HG03039 (cell line): ENCODE data around the gene DNAH14.
"Not testable (repeated sequence)": the region's sequence is repeated elsewhere in the genome, so short reads cannot be mapped to it uniquely, and the experiment has no call there.

Experiments used
- ATAC-seq: cut with Tn5 transposase; IDR thresholded peaks from one replicate; pipeline ENCODE4 v1.9.1; 2021; ENCODE audit warnings: mild to moderate bottlenecking, moderate library complexity; ENCODE audit not compliant: unreplicated experiment

The DNAH14 gene

GRCh38 chr1:224920930-224921329, 8.5 kb upstream of the DNAH14 start:
- ATAC-seq, result no peak

- no peak for ATAC-seq
These were observed 8.1 kb upstream of the DNAH14 start for GRCh38 chr1:224921354-224921753.

- ATAC-seq, result no peak
These were observed 6.9 kb upstream of the DNAH14 start for GRCh38 chr1:224922404-224923164.

GRCh38 chr1:224923726-224924125, 5.7 kb upstream of the DNAH14 start:
- no peak for ATAC-seq

- not testable (repeated sequence) for ATAC-seq
These were observed 1.8 kb upstream of the DNAH14 start for GRCh38 chr1:224927631-224928030.

- ATAC-seq, result no peak
These were observed 569 bp upstream of the DNAH14 start for GRCh38 chr1:224928906-224929305.

- no peak for ATAC-seq
These were observed 2.1 kb downstream of the DNAH14 start for GRCh38 chr1:224931605-224932004.

GRCh38 chr1:224932607-224933249, 3.3 kb downstream of the DNAH14 start:
- no peak for ATAC-seq

GRCh38 chr1:224933584-224933983, 4.1 kb downstream of the DNAH14 start:
- ATAC-seq, result no peak

GRCh38 chr1:224938652-224939051, 9.2 kb downstream of the DNAH14 start:
- no peak for ATAC-seq

- no peak for ATAC-seq
These were observed 10.5 kb downstream of the DNAH14 start for GRCh38 chr1:224939844-224940425.

- ATAC-seq, result not testable (repeated sequence)
These were observed 11.3 kb downstream of the DNAH14 start for GRCh38 chr1:224940735-224941134.

GRCh38 chr1:224945651-224946348, 16.3 kb downstream of the DNAH14 start:
- not testable (repeated sequence) for ATAC-seq

- ATAC-seq, result not testable (repeated sequence)
These were observed 16.8 kb downstream of the DNAH14 start for GRCh38 chr1:224946349-224946691.

GRCh38 chr1:224957696-224958095, 28.2 kb downstream of the DNAH14 start:
- no peak for ATAC-seq

- no peak for ATAC-seq
These were observed 29.0 kb downstream of the DNAH14 start for GRCh38 chr1:224958490-224958889.

GRCh38 chr1:224959115-224959514, 29.6 kb downstream of the DNAH14 start:
- ATAC-seq, result no peak

- ATAC-seq, result no peak
These were observed 30.2 kb downstream of the DNAH14 start for GRCh38 chr1:224959656-224960055.

- no peak for ATAC-seq
These were observed 50.7 kb downstream of the DNAH14 start for GRCh38 chr1:224980181-224980580.

GRCh38 chr1:224981922-224982354, 52.5 kb downstream of the DNAH14 start:
- not testable (repeated sequence) for ATAC-seq

GRCh38 chr1:224988042-224988441, 58.6 kb downstream of the DNAH14 start:
- no peak for ATAC-seq
